GM12891 (cell line): Measurements from ENCODE around the gene KLKB1.

Source experiments
- PAX5 ChIP-seq: IDR thresholded peaks from 2 replicates; pipeline ENCODE4 v1.6.1; 2011; ENCODE audit warnings: low read length, moderate library complexity, mild to moderate bottlenecking; ENCODE audit not compliant: insufficient read depth, severe bottlenecking
- POLR2A ChIP-seq: IDR thresholded peaks from 2 replicates; pipeline ENCODE4 v1.6.1; 2011; ENCODE audit warnings: low read depth, low read length, control low read depth
- POLR2AphosphoS5 ChIP-seq: IDR thresholded peaks from 2 replicates; pipeline ENCODE4 v1.6.1; 2011; ENCODE audit warnings: low read depth, low read length, control low read depth

DNA sequence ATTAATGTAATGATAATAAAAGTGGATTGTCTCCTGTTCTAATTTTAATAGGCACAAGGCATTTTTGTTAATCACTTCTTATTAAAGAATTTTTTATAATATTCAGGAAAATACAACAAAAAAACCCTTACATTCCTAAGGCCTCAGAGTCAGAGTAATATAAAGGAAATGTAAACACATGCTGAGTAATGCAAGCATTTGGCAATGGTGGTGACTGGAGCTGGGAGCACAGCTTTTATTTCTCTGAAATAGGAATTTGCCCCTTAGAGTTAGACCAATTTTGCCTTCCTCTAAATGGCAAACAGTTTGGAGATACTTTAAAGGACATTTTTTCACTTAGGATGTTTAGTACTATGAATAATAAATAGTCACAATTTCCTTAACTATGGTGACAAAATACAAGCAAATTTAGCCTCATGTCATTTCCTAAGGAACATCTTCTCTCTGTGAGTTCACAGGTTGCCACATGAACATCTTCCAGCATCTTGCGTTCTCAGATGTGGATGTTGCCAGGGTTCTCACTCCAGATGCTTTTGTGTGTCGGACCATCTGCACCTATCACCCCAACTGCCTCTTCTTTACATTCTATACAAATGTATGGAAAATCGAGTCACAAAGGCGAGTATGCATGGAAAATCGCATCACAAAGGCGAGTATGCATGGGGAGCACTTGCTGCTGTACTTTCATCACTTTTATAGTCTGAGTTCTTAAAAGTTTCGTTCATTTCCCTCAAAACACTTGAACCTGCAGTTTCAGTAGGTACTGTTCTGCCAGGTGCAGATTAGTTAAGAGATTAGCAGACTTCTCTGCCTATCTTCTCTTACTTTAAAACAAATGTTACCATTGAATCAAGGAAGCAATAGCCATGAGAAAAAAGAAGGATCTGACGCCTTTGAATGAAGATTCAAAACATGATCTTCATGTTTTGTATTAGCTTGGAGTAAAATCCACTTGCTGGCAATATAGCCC is 22.8 kb downstream of the KLKB1 start:
- TF ChIP-seq POLR2A = no peak
- TF ChIP-seq PAX5 = no peak
- no peak for TF ChIP-seq POLR2AphosphoS5
